Trophoblast cell (in vitro differentiated cells and primary cell): ENCODE results near the gene FGGY.
A peak's percentile ranks its signal among the peaks of the same experiment; 100 is the strongest.

ENCODE experiments used
- DNase-seq, 2 donors: peaks; one replicate each; pipeline ENCODE4 v3.0.0-alpha.2; 2016
- H2AFZ ChIP-seq: 2 replicates; pipeline ENCODE4 v1.6.1; 2013; ENCODE audit warnings: low read length, moderate library complexity, mild to moderate bottlenecking; ENCODE audit not compliant: insufficient read depth, poor library complexity
- H2AK5ac ChIP-seq: 2 replicates; pipeline ENCODE4 v1.6.1; 2013; ENCODE audit warnings: mild to moderate bottlenecking, low read length
- H2BK120ac ChIP-seq: 2 replicates; pipeline ENCODE4 v1.6.1; 2013; ENCODE audit warnings: low read length, mild to moderate bottlenecking, moderate library complexity; ENCODE audit not compliant: insufficient read depth, poor library complexity
- H2BK12ac ChIP-seq: 2 replicates; pipeline ENCODE4 v1.6.1; 2013; ENCODE audit warnings: mild to moderate bottlenecking, low read length, moderate library complexity
- H2BK5ac ChIP-seq: 2 replicates; pipeline ENCODE4 v1.6.1; 2013; ENCODE audit warnings: low read length, low read depth, moderate library complexity, mild to moderate bottlenecking; ENCODE audit not compliant: poor library complexity
- H3K14ac ChIP-seq: 2 replicates; pipeline ENCODE4 v1.6.1; 2013; ENCODE audit warnings: mild to moderate bottlenecking, low read length
- H3K18ac ChIP-seq: 2 replicates; pipeline ENCODE4 v1.6.1; 2013; ENCODE audit warnings: mild to moderate bottlenecking, low read length
- H3K23ac ChIP-seq: 2 replicates; pipeline ENCODE4 v1.6.1; 2013; ENCODE audit warnings: low read length
- H3K27ac ChIP-seq: 2 replicates; pipeline ENCODE4 v1.5.1; 2013; ENCODE audit warnings: low read depth, mild to moderate bottlenecking, inconsistent platforms, low read length, moderate library complexity
- H3K27me3 ChIP-seq: 2 replicates; pipeline ENCODE4 v1.6.1; 2013; ENCODE audit warnings: inconsistent platforms, mild to moderate bottlenecking, low read length, moderate library complexity; ENCODE audit not compliant: insufficient read depth
- H3K36me3 ChIP-seq, 2 experiments: 1 replicate in 1 of 2; 2 replicates in 1 of 2; pipeline ENCODE4 v1.6.1; 2013; ENCODE audit warnings: low read length in 2 of 2, mild to moderate bottlenecking in 2 of 2, moderate library complexity in 1 of 2; ENCODE audit not compliant: insufficient read depth in 2 of 2, control insufficient read depth in 1 of 2
- H3K4ac ChIP-seq: 2 replicates; pipeline ENCODE4 v1.6.1; 2013; ENCODE audit warnings: low read depth, mild to moderate bottlenecking, low read length, moderate library complexity
- H3K4me1 ChIP-seq, 2 experiments: 1 replicate in 1 of 2; 2 replicates in 1 of 2; pipeline ENCODE4 v1.6.1; 2013; ENCODE audit warnings: low read length in 2 of 2, mild to moderate bottlenecking in 2 of 2, moderate library complexity in 1 of 2; ENCODE audit not compliant: insufficient read depth in 2 of 2, control insufficient read depth in 1 of 2
- H3K4me2 ChIP-seq: 2 replicates; pipeline ENCODE4 v1.6.1; 2013; ENCODE audit warnings: inconsistent platforms, mild to moderate bottlenecking, low read length, moderate library complexity
- H3K4me3 ChIP-seq: 2 replicates; pipeline ENCODE4 v1.5.1; 2013; ENCODE audit warnings: mild to moderate bottlenecking, low read depth, low read length, inconsistent platforms
- H3K79me1 ChIP-seq: one replicate; pipeline ENCODE4 v1.6.1; 2013; ENCODE audit warnings: low read length
- H3K79me2 ChIP-seq: 2 replicates; pipeline ENCODE4 v1.6.1; 2013; ENCODE audit warnings: low read length, mild to moderate bottlenecking; ENCODE audit not compliant: control insufficient read depth, insufficient read depth, poor library complexity
- H3K9ac ChIP-seq: 2 replicates; pipeline ENCODE4 v1.6.1; 2013; ENCODE audit warnings: mild to moderate bottlenecking, low read length
- H3K9me3 ChIP-seq: 2 replicates; pipeline ENCODE4 v1.6.1; 2013; ENCODE audit warnings: low read depth, mild to moderate bottlenecking, control low read depth, inconsistent platforms, low read length; ENCODE audit not compliant: insufficient read depth
- H4K12ac ChIP-seq: 2 replicates; pipeline ENCODE4 v1.6.1; 2013; ENCODE audit warnings: low read depth, mild to moderate bottlenecking, low read length, moderate library complexity
- H4K8ac ChIP-seq: 2 replicates; pipeline ENCODE4 v1.6.1; 2013; ENCODE audit warnings: low read depth, mild to moderate bottlenecking, low read length, moderate library complexity
- H4K91ac ChIP-seq: one replicate; pipeline ENCODE4 v1.6.1; 2013; ENCODE audit warnings: low read depth, mild to moderate bottlenecking, low read length, moderate library complexity
- WGBS: extraction: QIAGEN DNeasy Blood & Tissue Kit; methylation state at CpG from one replicate; pipeline ENCODE4 v1.1.7; 2013; ENCODE audit warnings: missing lambda C conversion rate; ENCODE audit not compliant: insufficient read length, insufficient coverage; ENCODE audit errors: extremely low coverage; 5-methylcytosine and 5-hydroxymethylcytosine counted together

FGGY gene

GRCh38 chr1:59631561-59632255, 334.8 kb downstream of the FGGY start:
- H3K18ac ChIP-seq, result no peak overlapping the region
- no peaks in the 10 kb centered on the region for H3K4me1 ChIP-seq
- H4K91ac ChIP-seq, result no peak overlapping the region
- no peak overlapping the region for H3K27ac ChIP-seq
- H3K14ac ChIP-seq, result no peak overlapping the region
- H3K4ac ChIP-seq, result no peak overlapping the region
- no peak overlapping the region for H2AK5ac ChIP-seq
- no peaks in the 10 kb centered on the region for H3K9me3 ChIP-seq
- H2BK5ac ChIP-seq, result no peak overlapping the region
- no peak overlapping the region for H3K4me3 ChIP-seq
- H3K27me3 ChIP-seq, result no peaks in the 10 kb centered on the region
- DNase-seq, result no peak
- no peak overlapping the region for H2BK120ac ChIP-seq
- H4K8ac ChIP-seq, result no peak overlapping the region
- no peaks in the 10 kb centered on the region for H3K79me2 ChIP-seq
- H3K36me3 ChIP-seq, result no peaks in the 10 kb centered on the region
- H3K79me1 ChIP-seq, result no peaks in the 10 kb centered on the region
- WGBS, result no CpG with 5 or more reads among the region's 1 CpG
- no peak overlapping the region for H4K12ac ChIP-seq
- no peak overlapping the region for H2BK12ac ChIP-seq
- no peak overlapping the region for H3K9ac ChIP-seq
- no peak overlapping the region for H3K4me2 ChIP-seq
- H3K23ac ChIP-seq, result no peak overlapping the region
- no peak overlapping the region for H2AFZ ChIP-seq

GRCh38 chr1:59635097-59635496, 338.2 kb downstream of the FGGY start:
- H3K9me3 ChIP-seq, result no peaks in the 10 kb centered on the region
- H4K8ac ChIP-seq, result no peak overlapping the region
- no peaks in the 10 kb centered on the region for H3K36me3 ChIP-seq
- no peak overlapping the region for H3K23ac ChIP-seq
- H2AK5ac ChIP-seq, result no peak overlapping the region
- peaks cover 5 to 8% of the 10 kb centered on the region in 2 experiments for H3K4me1 ChIP-seq
- H3K4me2 ChIP-seq, result no peak overlapping the region
- no peak overlapping the region for H3K4ac ChIP-seq
- H3K79me2 ChIP-seq, result no peaks in the 10 kb centered on the region
- H2BK12ac ChIP-seq, result no peak overlapping the region
- no peak overlapping the region for H3K9ac ChIP-seq
- H3K18ac ChIP-seq, result no peak overlapping the region
- H3K4me3 ChIP-seq, result no peak overlapping the region
- no peak for DNase-seq
- H2BK5ac ChIP-seq, result no peak overlapping the region
- H2AFZ ChIP-seq, result no peak overlapping the region
- no peaks in the 10 kb centered on the region for H3K27me3 ChIP-seq
- no peaks in the 10 kb centered on the region for H3K79me1 ChIP-seq
- no peak overlapping the region for H3K14ac ChIP-seq
- H3K27ac ChIP-seq, result no peak overlapping the region
- WGBS, result no CpG with 5 or more reads among the region's 2 CpGs
- no peak overlapping the region for H2BK120ac ChIP-seq
- no peak overlapping the region for H4K12ac ChIP-seq
- H4K91ac ChIP-seq, result no peak overlapping the region

DNA sequence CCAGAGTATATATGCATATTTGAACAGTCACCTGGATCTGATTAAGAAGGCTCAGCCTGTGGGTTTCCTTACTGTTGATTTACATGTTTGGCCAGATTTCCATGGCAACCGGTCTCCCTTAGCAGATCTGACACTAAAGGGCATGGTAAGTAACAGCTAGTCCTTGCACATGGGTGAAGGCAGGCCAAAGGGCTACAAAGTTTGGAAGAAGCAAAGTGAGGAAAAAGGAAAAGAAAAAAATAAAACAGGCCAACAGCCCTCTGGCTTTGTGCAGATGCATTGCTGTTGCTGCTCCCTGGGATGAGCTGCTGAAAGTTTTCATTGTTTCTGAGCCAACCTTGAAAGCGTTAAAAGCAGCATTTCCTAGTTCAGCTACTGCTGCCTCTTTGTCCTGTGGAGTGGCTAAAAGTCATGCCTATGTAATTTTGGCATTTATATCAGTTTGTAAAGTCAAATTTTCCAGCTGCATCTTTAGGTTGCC, 341.4 kb downstream of the FGGY start:
- Histone ChIP-seq H2BK5ac (no peak overlapping the region), H2BK120ac (no peak overlapping the region), H4K91ac (no peak overlapping the region), H2AK5ac (no peak overlapping the region), H4K12ac (no peak overlapping the region), H3K9me3 (no peaks in the 10 kb centered on the region), H3K18ac (no peak overlapping the region), H3K9ac (no peak overlapping the region), H3K36me3 (no peaks in the 10 kb centered on the region), H3K27me3 (no peaks in the 10 kb centered on the region), H3K4me1 (peaks cover 5 to 8% of the 10 kb centered on the region in 2 experiments), H3K4ac (no peak overlapping the region), H3K4me3 (no peak overlapping the region), H4K8ac (no peak overlapping the region), H3K14ac (no peak overlapping the region), H3K23ac (no peak overlapping the region), H3K79me2 (no peaks in the 10 kb centered on the region), H3K27ac (peak overlapping the region; percentile 27), H3K79me1 (no peaks in the 10 kb centered on the region), H2AFZ (no peak overlapping the region), H2BK12ac (no peak overlapping the region), H3K4me2 (no peak overlapping the region)
- peak; percentile 64 to 83 for DNase-seq
- WGBS, result no CpG with 5 or more reads among the region's 2 CpGs

GRCh38 chr1:59639266-59639665, 342.4 kb downstream of the FGGY start:
- WGBS, result no CpG with 5 or more reads among the region's 1 CpG
- H3K9ac ChIP-seq, result no peak overlapping the region

More at GRCh38 chr1:59639266-59639665, 342.4 kb downstream of the FGGY start:
- Histone ChIP-seq H3K79me2 (no peaks in the 10 kb centered on the region), H4K12ac (no peak overlapping the region), H2BK5ac (no peak overlapping the region), H2AK5ac (no peak overlapping the region), H4K91ac (no peak overlapping the region), H2BK12ac (no peak overlapping the region), H4K8ac (no peak overlapping the region), H3K4me1 (peaks cover 5 to 8% of the 10 kb centered on the region in 2 experiments), H3K4ac (no peak overlapping the region), H3K14ac (no peak overlapping the region), H3K4me2 (no peak overlapping the region), H2BK120ac (no peak overlapping the region), H3K9me3 (no peaks in the 10 kb centered on the region), H3K79me1 (no peaks in the 10 kb centered on the region), H3K4me3 (no peak overlapping the region), H3K36me3 (no peaks in the 10 kb centered on the region), H3K18ac (no peak overlapping the region), H3K27ac (no peak overlapping the region), H3K23ac (no peak overlapping the region), H3K27me3 (no peaks in the 10 kb centered on the region), H2AFZ (no peak overlapping the region)
- DNase-seq, result no peak
